ENCODE results near the gene NPY4R. TPM values are rescaled to one million over a fixed set of nuclear protein-coding genes. Genes with fewer than 3 reads are reported as not detected.
"Not testable (repeated sequence)": the region's sequence is repeated elsewhere in the genome, so short reads cannot be mapped to it uniquely, and the experiment has no call there.

Gene NPY4R
- total RNA-seq, 1 experiment from 2014 or later, result not detected

DNA sequence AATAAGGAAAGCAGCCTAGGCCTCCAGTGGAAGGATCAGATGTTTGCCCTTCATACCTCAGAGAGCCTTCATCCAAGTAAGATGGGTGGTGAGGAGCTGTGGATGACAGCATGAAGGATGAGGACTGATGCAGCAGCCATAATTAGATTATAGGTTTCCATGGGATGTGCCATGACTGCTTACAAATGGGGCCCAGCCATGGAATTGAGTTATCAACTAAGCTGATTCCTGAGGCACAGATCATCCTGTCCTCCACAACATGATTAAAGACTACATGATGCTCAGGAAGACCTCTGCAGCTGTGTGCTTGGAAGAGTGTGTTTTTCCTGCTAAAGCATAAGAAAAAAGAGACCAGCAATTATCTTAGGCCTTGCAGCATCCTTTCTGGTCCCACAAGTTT, 54.6 kb downstream of the NPY4R start:
- POLR2A ChIA-PET; H3K27ac ChIP-seq (ENCODE audit: low read depth, low read length); H2AFZ ChIP-seq (ENCODE audit: low read depth, low read length, poor library complexity, severe bottlenecking); CTCF ChIA-PET; H3K79me2 ChIP-seq (ENCODE audit: insufficient read depth, low read length); H3K4me3 ChIP-seq (replicated peaks in 1 of 2; ENCODE audit: low read depth in 1 of 2, low read length in 2 of 2); H3K4me1 ChIP-seq (ENCODE audit: control insufficient read depth in 1 of 2, insufficient read depth in 2 of 2, low read length in 2 of 2); ATAC-seq; intact Hi-C loops (cut with micrococcal nuclease); H3K9me2 ChIP-seq (ENCODE audit: insufficient read depth); H4K20me1 ChIP-seq (ENCODE audit: insufficient read depth); DNase-seq (ENCODE audit: low read depth, low spot score); BruUV-seq (replicated peaks); H3K9ac ChIP-seq (ENCODE audit: low read length); H3K4me2 ChIP-seq (ENCODE audit: low read length); RAD21 ChIA-PET (ENCODE audit: low non-redundant PET in 1 of 2, low total read pairs in 2 of 2, uncharacterized antibody in 2 of 2, unreplicated experiment in 2 of 2); H3K27me3 ChIP-seq (ENCODE audit: insufficient read depth, low read length); H3K36me3 ChIP-seq (ENCODE audit: control insufficient read depth in 1 of 2, insufficient read depth in 2 of 2, low read length in 2 of 2); H3K9me3 ChIP-seq (ENCODE audit: control insufficient read depth in 1 of 2, insufficient read depth in 1 of 2, low read depth in 1 of 2, low read length in 2 of 2): not testable (repeated sequence)

Other genes starting within 250 kb of the NPY4R start
- not detected for gene ANTXRL, start 179.0 kb downstream of the NPY4R start, total RNA-seq (2021; ENCODE audit: unreplicated experiment)
- not detected for gene ANXA8L1, start 90.2 kb downstream of the NPY4R start, total RNA-seq (2021; ENCODE audit: unreplicated experiment)
- gene GPRIN2, start 90.7 kb upstream of the NPY4R start, total RNA-seq (2021; ENCODE audit: unreplicated experiment), result 1.7 TPM
- 1.6 TPM for gene SYT15, start 113.2 kb upstream of the NPY4R start, total RNA-seq (2021; ENCODE audit: unreplicated experiment)